Left ventricle myocardium inferior (tissue), 1 donor: ENCODE measurements around the gene PTGES2. TPM values are rescaled to one million over a fixed set of nuclear protein-coding genes. Genes with fewer than 3 reads are reported as not detected.

Source experiments
- DNase-seq: peaks from one replicate; pipeline ENCODE4 v3.0.0-alpha.2; 2020
- H3K27ac ChIP-seq: fragments of 200-600 bp; replicated peaks from 2 replicates; pipeline ENCODE4 v1.8.0; 2021
- H3K27me3 ChIP-seq: fragments of 200-600 bp; 2 replicates; pipeline ENCODE4 v1.8.0; 2021; ENCODE audit warnings: low read depth
- H3K36me3 ChIP-seq: fragments of 200-600 bp; 2 replicates; pipeline ENCODE4 v1.8.0; 2021
- H3K4me1 ChIP-seq: fragments of 200-600 bp; 2 replicates; pipeline ENCODE4 v1.8.0; 2021
- H3K4me3 ChIP-seq: fragments of 200-600 bp; 2 replicates; pipeline ENCODE4 v1.8.0; 2021; ENCODE audit warnings: mild to moderate bottlenecking, moderate library complexity
- H3K9me3 ChIP-seq: fragments of 200-600 bp; replicated peaks from 2 replicates; pipeline ENCODE4 v1.8.0; 2021
- CTCF ChIP-seq: fragments of 200-600 bp; IDR thresholded peaks from 2 replicates; pipeline ENCODE4 v1.8.0; 2021; ENCODE audit warnings: antibody characterized with exemption, mild to moderate bottlenecking, borderline replicate concordance
- intact Hi-C: fragments of 100-400 bp; cut with micrococcal nuclease; formaldehyde crosslinking; loops from one replicate; pipeline ENCODE4 v1.11.0; 2022
- total RNA-seq: library from RNA; stranded (reverse); fragmentation: NEBNext Ultra II Directional; extraction: Animal tissue kit (Norgen Biotek cat#: 25700); gene quantifications from one replicate; pipeline ENCODE4 v1.2.1, GENCODE V29; 2021
- donor health status: DM: no; HTN: yes; CAD: no; lungs with severe emphysema.

Gene PTGES2
- total RNA-seq, 1 donor from 2014 or later = 141 TPM

- intact Hi-C loops = no loop called here
- peaks cover 26% of the 10 kb centered on the region for H3K36me3 ChIP-seq
- no peaks in the 10 kb centered on the region for H3K27me3 ChIP-seq
- DNase-seq = peak; percentile 95
- peaks cover 29% of the 10 kb centered on the region for H3K4me1 ChIP-seq
- H3K4me3 ChIP-seq = peak within 1 kb of the TSS; percentile 85
- TF ChIP-seq CTCF = no peak
- no peaks in the 10 kb centered on the region for H3K9me3 ChIP-seq
- peak within 1 kb of the TSS; percentile 85 for H3K27ac ChIP-seq
These were observed 32.5 kb upstream of the PTGES2 start, which contains the start of gene BBLN for GRCh38 chr9:128159784-128160602. Gene BBLN, plus strand, starts transcription at chr9:128160265. Its CDS starts 143 bp downstream, at chr9:128160408.

- Histone ChIP-seq H3K4me1 (peaks cover 29% of the 10 kb centered on the region), H3K36me3 (peaks cover 20% of the 10 kb centered on the region), H3K27me3 (no peaks in the 10 kb centered on the region), H3K9me3 (no peaks in the 10 kb centered on the region), H3K4me3 (peak overlapping the region; percentile 85), H3K27ac (peak overlapping the region; percentile 85)
- TF ChIP-seq CTCF = no peak
- intact Hi-C loops = no loop called here
- DNase-seq = no peak
These were observed 31.9 kb upstream of the PTGES2 start for GRCh38 chr9:128159522-128159783.

GRCh38 chr9:128155736-128156500, 28.4 kb upstream of the PTGES2 start:
- Histone ChIP-seq H3K27me3 (no peaks in the 10 kb centered on the region), H3K4me3 (no peak overlapping the region), H3K4me1 (peaks cover 16% of the 10 kb centered on the region), H3K36me3 (no peaks in the 10 kb centered on the region), H3K27ac (no peak overlapping the region), H3K9me3 (no peaks in the 10 kb centered on the region)
- intact Hi-C loops = no loop called here
- TF ChIP-seq CTCF = no peak
- no peak for DNase-seq

- intact Hi-C loops = no loop called here
These were observed 26.6 kb upstream of the PTGES2 start for GRCh38 chr9:128153947-128154695.

More at GRCh38 chr9:128153947-128154695, 26.6 kb upstream of the PTGES2 start:
- Histone ChIP-seq H3K9me3 (no peaks in the 10 kb centered on the region), H3K27me3 (no peaks in the 10 kb centered on the region), H3K36me3 (no peaks in the 10 kb centered on the region), H3K4me1 (peaks cover 18% of the 10 kb centered on the region), H3K4me3 (no peak overlapping the region), H3K27ac (no peak overlapping the region)
- no peak for TF ChIP-seq CTCF
- no peak for DNase-seq
